Cardiac muscle cell (in vitro differentiated cells and primary cell): ENCODE data around the gene AIG1. TPM values are rescaled to one million over a fixed set of nuclear protein-coding genes. Genes with fewer than 3 reads are reported as not detected.

Source experiments
- DNase-seq, 2 donors: peaks; one replicate each; pipeline versions ENCODE4 v3.0.0 to v3.0.0-alpha.2; 2010 to 2017; ENCODE audit warnings: low read depth in 1 of 2, low spot score in 1 of 2
- H3K27ac ChIP-seq: fragments of 200-600 bp; sonication (generic); 2 replicates; pipeline ENCODE4 v1.5.1; 2016
- H3K27me3 ChIP-seq: fragments of 200-600 bp; sonication (generic); 2 replicates; pipeline ENCODE4 v1.6.0; 2016; ENCODE audit warnings: control low read depth
- H3K36me3 ChIP-seq: fragments of 200-600 bp; sonication (generic); 2 replicates; pipeline ENCODE4 v1.5.1; 2016; ENCODE audit warnings: control low read depth
- H3K4me1 ChIP-seq: fragments of 200-600 bp; sonication (generic); 2 replicates; pipeline ENCODE4 v1.8.1; 2017; ENCODE audit warnings: low read depth, mild to moderate bottlenecking, mixed run types
- H3K4me3 ChIP-seq: fragments of 200-600 bp; sonication (generic); 2 replicates; pipeline ENCODE4 v1.5.1; 2016; ENCODE audit warnings: mild to moderate bottlenecking
- H3K9me3 ChIP-seq: fragments of 200-600 bp; sonication (generic); 2 replicates; pipeline ENCODE4 v1.5.1; 2017; ENCODE audit warnings: low read depth, mild to moderate bottlenecking, control low read depth
- CTCF ChIP-seq: IDR thresholded peaks from 2 replicates; pipeline ENCODE4 v1.5.1; 2012; ENCODE audit warnings: low read depth, mild to moderate bottlenecking, low read length
- polyA plus RNA-seq: library from polyadenylated mRNA; unstranded; fragments of >200 nt; fragmentation: Nextera tagmentation; extraction: Ambion mirVana; gene quantifications from 2 replicates; pipeline ENCODE4 v1.2.1, GENCODE V29; 2016
- total RNA-seq: library from RNA; depleted of rRNA; stranded (reverse); fragments of >200 nt; gene quantifications from 2 replicates; pipeline ENCODE4 v1.2.3, GENCODE V29; 2016

AIG1 gene
- total and polyA plus RNA-seq, 2 experiments from 2014 or later: 35.9 to 55.4 TPM

DNA sequence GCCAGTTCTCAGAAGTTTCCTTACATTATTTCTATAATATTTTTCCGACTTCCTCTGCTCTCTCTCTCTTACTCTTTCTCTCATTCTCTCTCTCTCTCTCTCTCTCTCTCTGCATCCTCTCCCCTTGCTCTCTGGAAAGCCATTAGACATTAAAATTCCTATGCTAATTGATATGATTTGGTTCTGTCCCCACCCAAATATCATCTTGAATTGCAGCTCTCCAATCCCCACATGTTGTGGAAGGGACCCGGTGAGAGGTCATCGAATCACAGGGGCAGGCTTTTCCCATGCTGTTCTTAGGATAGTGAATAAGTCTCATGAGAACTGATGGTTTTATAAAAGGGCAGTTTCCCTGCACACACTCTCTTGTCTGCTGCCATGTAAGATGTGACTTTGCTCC, 315.7 kb downstream of the AIG1 start:
- TF ChIP-seq CTCF: no peak
- no peaks in the 10 kb centered on the region for H3K4me1 ChIP-seq
- H3K36me3 ChIP-seq: no peaks in the 10 kb centered on the region
- no peaks in the 10 kb centered on the region for H3K27me3 ChIP-seq
- no peaks in the 10 kb centered on the region for H3K9me3 ChIP-seq
- no peak overlapping the region for H3K27ac ChIP-seq
- H3K4me3 ChIP-seq: no peak overlapping the region
- DNase-seq: no peak

DNA sequence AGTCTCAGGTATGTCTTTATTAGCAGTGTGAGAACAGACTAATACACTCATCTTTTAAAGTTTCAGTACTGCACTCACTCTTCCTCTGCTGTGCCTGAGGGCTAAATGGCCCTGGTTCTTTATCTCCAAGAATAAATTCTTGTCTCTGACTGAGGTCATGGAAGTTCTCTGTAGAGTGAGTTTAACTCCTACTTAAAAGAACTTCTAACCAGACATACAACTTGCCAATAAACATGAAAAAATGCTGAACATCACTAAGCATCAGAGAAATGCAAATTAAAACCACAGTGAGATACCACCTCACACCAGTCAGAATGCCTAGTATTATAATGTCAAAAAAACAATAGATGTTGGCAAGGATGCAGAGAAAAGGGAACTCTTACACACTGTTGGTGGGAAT, 316.2 kb downstream of the AIG1 start:
- no peak for DNase-seq
- Histone ChIP-seq H3K9me3 (no peaks in the 10 kb centered on the region), H3K36me3 (no peaks in the 10 kb centered on the region), H3K27ac (no peak overlapping the region), H3K4me1 (no peaks in the 10 kb centered on the region), H3K27me3 (no peaks in the 10 kb centered on the region), H3K4me3 (no peak overlapping the region)
- TF ChIP-seq CTCF: no peak

GRCh38 chr6:143385636-143386035, 324.9 kb downstream of the AIG1 start:
- no peaks in the 10 kb centered on the region for H3K4me1 ChIP-seq
- H3K27ac ChIP-seq: no peak overlapping the region
- H3K27me3 ChIP-seq: no peaks in the 10 kb centered on the region
- no peak overlapping the region for H3K4me3 ChIP-seq
- no peaks in the 10 kb centered on the region for H3K9me3 ChIP-seq
- DNase-seq: no peak
- H3K36me3 ChIP-seq: no peaks in the 10 kb centered on the region
- no peak for TF ChIP-seq CTCF

DNA sequence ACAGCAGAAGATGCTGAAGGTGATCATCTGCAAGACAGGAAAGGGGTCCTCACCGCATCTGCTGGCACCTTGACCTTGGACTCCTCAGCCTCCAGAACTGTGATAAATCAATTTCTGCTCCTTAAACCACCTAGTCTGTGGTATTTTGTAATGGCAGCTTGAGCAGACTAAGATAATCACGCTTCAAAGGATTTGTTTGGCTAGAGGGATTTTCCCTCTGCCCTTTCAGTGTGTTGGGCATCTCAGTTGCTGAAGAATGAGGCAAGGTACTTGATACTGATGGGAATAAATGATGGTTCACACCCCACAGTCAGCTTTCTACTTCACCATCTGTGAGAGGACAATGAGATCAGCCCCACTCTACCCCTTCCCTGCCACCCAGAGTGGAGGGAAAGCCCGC, 329.6 kb downstream of the AIG1 start:
- H3K4me1 ChIP-seq: no peaks in the 10 kb centered on the region
- no peak overlapping the region for H3K4me3 ChIP-seq
- no peak overlapping the region for H3K27ac ChIP-seq
- H3K36me3 ChIP-seq: no peaks in the 10 kb centered on the region
- TF ChIP-seq CTCF: no peak
- no peaks in the 10 kb centered on the region for H3K9me3 ChIP-seq
- DNase-seq: no peak
- H3K27me3 ChIP-seq: no peaks in the 10 kb centered on the region

Other genes with a start within 250 kb of the AIG1 start
- 12.0 and 18.0 TPM in 2 replicates for gene HIVEP2, start 115.7 kb upstream of the AIG1 start, total RNA-seq
- gene HIVEP2, start 115.7 kb upstream of the AIG1 start, polyA plus RNA-seq: 3.6 and 4.8 TPM in 2 replicates